ENCODE results near the gene CACNA2D3. TPM values are rescaled to one million over a fixed set of nuclear protein-coding genes. Genes with fewer than 3 reads are reported as not detected.

The CACNA2D3 gene
- total and polyA plus RNA-seq, 2 donors from 2014 or later = 5.7 to 11.2 TPM

DNA sequence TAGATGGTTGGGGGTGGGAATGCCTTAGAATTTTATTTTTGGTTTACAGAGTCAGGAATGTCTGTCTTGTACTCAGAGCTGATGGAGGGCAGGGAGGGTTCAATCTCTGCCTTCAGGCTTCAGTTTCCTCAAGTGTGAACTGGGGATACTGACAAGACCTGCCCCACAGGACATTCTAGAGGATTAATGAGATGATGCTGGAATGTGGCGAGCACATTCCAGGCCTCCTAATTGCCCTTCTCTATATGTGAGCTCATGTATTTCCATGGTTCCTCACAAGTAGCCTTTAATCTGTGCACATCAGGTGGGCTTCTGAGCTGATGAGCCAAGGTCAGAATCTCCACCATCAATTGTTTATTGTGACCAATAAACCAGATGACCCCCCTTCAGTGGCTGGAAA is 90.4 kb downstream of the CACNA2D3 start:
- no peak overlapping the region for H3K4me3 ChIP-seq (ENCODE audit: low read length in 3 of 3)
- H3K27me3 ChIP-seq (ENCODE audit: control insufficient read depth, insufficient read depth, low read length) = no peaks in the 10 kb centered on the region
- peaks cover 0 to 6% (median 0%) of the 10 kb centered on the region in 3 donors for H3K9me3 ChIP-seq (ENCODE audit: control insufficient read depth in 2 of 3, insufficient read depth in 1 of 3, low read length in 3 of 3)
- DNase-seq = no peak
- TF ChIP-seq, protein P1, sequence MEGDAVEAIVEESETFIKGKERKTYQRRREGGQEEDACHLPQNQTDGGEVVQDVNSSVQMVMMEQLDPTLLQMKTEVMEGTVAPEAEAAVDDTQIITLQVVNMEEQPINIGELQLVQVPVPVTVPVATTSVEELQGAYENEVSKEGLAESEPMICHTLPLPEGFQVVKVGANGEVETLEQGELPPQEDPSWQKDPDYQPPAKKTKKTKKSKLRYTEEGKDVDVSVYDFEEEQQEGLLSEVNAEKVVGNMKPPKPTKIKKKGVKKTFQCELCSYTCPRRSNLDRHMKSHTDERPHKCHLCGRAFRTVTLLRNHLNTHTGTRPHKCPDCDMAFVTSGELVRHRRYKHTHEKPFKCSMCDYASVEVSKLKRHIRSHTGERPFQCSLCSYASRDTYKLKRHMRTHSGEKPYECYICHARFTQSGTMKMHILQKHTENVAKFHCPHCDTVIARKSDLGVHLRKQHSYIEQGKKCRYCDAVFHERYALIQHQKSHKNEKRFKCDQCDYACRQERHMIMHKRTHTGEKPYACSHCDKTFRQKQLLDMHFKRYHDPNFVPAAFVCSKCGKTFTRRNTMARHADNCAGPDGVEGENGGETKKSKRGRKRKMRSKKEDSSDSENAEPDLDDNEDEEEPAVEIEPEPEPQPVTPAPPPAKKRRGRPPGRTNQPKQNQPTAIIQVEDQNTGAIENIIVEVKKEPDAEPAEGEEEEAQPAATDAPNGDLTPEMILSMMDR (IDR thresholded peaks at IDR 0.05; ENCODE audit: borderline replicate concordance, extremely low read depth, insufficient read depth) = no peak
- no peak overlapping the region for H3K27ac ChIP-seq (ENCODE audit: low read depth in 2 of 2, low read length in 2 of 2)
- no peaks in the 10 kb centered on the region for H3K36me3 ChIP-seq (ENCODE audit: control insufficient read depth in 2 of 3, insufficient read depth in 3 of 3, low read length in 3 of 3)
- intact Hi-C loops (cut with DNase I) = no loop called here
- no peak for FAIRE-seq
- H3K4me1 ChIP-seq (ENCODE audit: control insufficient read depth in 2 of 3, insufficient read depth in 2 of 3, low read depth in 1 of 3, low read length in 3 of 3) = no peaks in the 10 kb centered on the region
- no peak overlapping the region for H3K9ac ChIP-seq (ENCODE audit: low read length in 3 of 3)

DNA sequence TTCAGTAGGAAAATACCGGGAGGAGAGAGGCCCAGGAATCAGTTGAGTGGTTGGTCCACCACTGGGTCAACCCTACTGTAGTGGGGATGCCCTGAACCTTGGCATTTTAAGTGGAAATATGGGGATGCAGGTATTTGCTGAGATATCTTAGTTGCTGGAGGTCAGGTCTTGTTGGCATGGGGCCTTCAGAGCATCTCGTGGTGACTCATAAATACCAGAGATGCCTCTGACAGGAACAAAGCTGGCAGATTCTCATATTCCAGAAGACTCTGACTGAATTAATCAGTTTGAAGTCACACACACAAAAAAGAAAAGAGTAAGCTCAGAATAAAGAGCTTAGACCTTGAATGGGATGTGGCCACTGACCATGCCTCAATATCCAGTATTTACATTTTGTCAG is 91.6 kb downstream of the CACNA2D3 start:
- Histone ChIP-seq H3K9me3 (ENCODE audit: control insufficient read depth in 2 of 3, insufficient read depth in 1 of 3, low read length in 3 of 3) (peaks cover 0 to 6% (median 0%) of the 10 kb centered on the region in 3 donors), H3K36me3 (ENCODE audit: control insufficient read depth in 2 of 3, insufficient read depth in 3 of 3, low read length in 3 of 3) (no peaks in the 10 kb centered on the region), H3K4me1 (ENCODE audit: control insufficient read depth in 2 of 3, insufficient read depth in 2 of 3, low read depth in 1 of 3, low read length in 3 of 3) (no peaks in the 10 kb centered on the region), H3K9ac (ENCODE audit: low read length in 3 of 3) (no peak overlapping the region), H3K27me3 (ENCODE audit: control insufficient read depth, insufficient read depth, low read length) (no peaks in the 10 kb centered on the region), H3K4me3 (ENCODE audit: low read length in 3 of 3) (no peak overlapping the region), H3K27ac (ENCODE audit: low read depth in 2 of 2, low read length in 2 of 2) (no peak overlapping the region)
- no peak for FAIRE-seq
- intact Hi-C loops (cut with DNase I) = no loop called here
- TF ChIP-seq, protein P1 (IDR thresholded peaks at IDR 0.05; ENCODE audit: borderline replicate concordance, extremely low read depth, insufficient read depth) = no peak
- no peak for DNase-seq

DNA sequence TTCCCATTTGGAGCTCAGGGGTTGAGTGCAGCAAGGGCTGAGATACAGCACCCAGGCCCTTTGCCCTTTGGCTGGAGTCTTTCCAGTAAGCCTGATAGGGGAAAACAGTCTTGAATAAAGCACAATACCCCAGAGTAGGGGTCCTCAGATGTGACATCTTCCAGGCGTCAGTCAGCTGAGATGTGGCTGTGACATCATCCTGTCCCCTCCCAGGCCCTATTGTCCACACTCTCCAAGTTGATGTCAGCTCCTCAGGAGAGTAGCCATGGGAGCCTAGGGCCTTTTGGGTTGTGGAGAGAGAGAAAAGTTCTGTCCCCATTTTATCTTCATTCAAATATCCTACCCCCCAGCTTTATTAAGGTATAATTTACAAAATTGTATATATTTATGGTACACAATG is 92.5 kb downstream of the CACNA2D3 start:
- Histone ChIP-seq H3K4me3 (ENCODE audit: low read length in 3 of 3) (no peak overlapping the region), H3K27ac (ENCODE audit: low read depth in 2 of 2, low read length in 2 of 2) (no peak overlapping the region), H3K9me3 (ENCODE audit: control insufficient read depth in 2 of 3, insufficient read depth in 1 of 3, low read length in 3 of 3) (peaks cover 0 to 6% (median 0%) of the 10 kb centered on the region in 3 donors), H3K36me3 (ENCODE audit: control insufficient read depth in 2 of 3, insufficient read depth in 3 of 3, low read length in 3 of 3) (no peaks in the 10 kb centered on the region), H3K9ac (ENCODE audit: low read length in 3 of 3) (no peak overlapping the region), H3K27me3 (ENCODE audit: control insufficient read depth, insufficient read depth, low read length) (no peaks in the 10 kb centered on the region), H3K4me1 (ENCODE audit: control insufficient read depth in 2 of 3, insufficient read depth in 2 of 3, low read depth in 1 of 3, low read length in 3 of 3) (no peaks in the 10 kb centered on the region)
- intact Hi-C loops (cut with DNase I) = no loop called here
- TF ChIP-seq, protein P1 (IDR thresholded peaks at IDR 0.05; ENCODE audit: borderline replicate concordance, extremely low read depth, insufficient read depth) = no peak
- FAIRE-seq (no peak), DNase-seq (no peak)

DNA sequence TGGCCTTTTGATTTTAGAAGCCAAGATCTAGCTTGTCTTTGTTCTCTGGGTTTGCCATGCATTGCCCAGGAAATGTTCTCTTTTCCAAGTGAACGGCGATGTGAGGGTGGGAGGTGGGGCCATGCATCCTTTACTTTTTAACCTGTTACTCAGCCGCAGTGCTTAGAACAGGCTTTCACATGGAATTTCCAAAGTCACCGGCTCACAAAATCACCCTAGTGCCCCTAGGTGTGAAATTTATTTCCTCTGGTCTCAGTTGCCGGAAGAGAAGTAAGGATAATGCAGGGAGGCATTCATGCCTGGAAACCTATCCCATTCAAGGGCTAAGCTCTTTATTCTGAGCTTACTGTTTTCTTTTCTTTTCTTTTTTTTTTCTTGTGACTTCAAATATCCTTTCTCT is 93.2 kb downstream of the CACNA2D3 start:
- no peaks in the 10 kb centered on the region for H3K36me3 ChIP-seq (ENCODE audit: control insufficient read depth in 2 of 3, insufficient read depth in 3 of 3, low read length in 3 of 3)
- peaks cover 0 to 6% (median 0%) of the 10 kb centered on the region in 3 donors for H3K9me3 ChIP-seq (ENCODE audit: control insufficient read depth in 2 of 3, insufficient read depth in 1 of 3, low read length in 3 of 3)
- TF ChIP-seq, protein P1 (IDR thresholded peaks at IDR 0.05; ENCODE audit: borderline replicate concordance, extremely low read depth, insufficient read depth) = no peak
- no peaks in the 10 kb centered on the region for H3K4me1 ChIP-seq (ENCODE audit: control insufficient read depth in 2 of 3, insufficient read depth in 2 of 3, low read depth in 1 of 3, low read length in 3 of 3)
- no peak overlapping the region for H3K27ac ChIP-seq (ENCODE audit: low read depth in 2 of 2, low read length in 2 of 2)
- DNase-seq (peak in 3 of 5 donors; percentile 22 to 35 (median 27)), FAIRE-seq (no peak)
- intact Hi-C loops (cut with DNase I) = no loop called here
- H3K27me3 ChIP-seq (ENCODE audit: control insufficient read depth, insufficient read depth, low read length) = no peaks in the 10 kb centered on the region
- H3K9ac ChIP-seq (ENCODE audit: low read length in 3 of 3) = no peak overlapping the region
- H3K4me3 ChIP-seq (ENCODE audit: low read length in 3 of 3) = no peak overlapping the region

Data from kidney (tissue), 14 donors.